Neural progenitor cell (in vitro differentiated cells): ENCODE data around the gene INPP5D. TPM values are rescaled to one million over a fixed set of nuclear protein-coding genes. Genes with fewer than 3 reads are reported as not detected.

Experiments
- DNase-seq: peaks from one replicate; pipeline ENCODE4 v3.0.0-alpha.2; 2016; ENCODE audit warnings: low spot score
- H2AFZ ChIP-seq: fragments of 200-600 bp; sonication (generic); replicated peaks from 2 replicates; pipeline ENCODE4 v1.6.1; 2016; ENCODE audit warnings: antibody characterized with exemption
- H3F3A ChIP-seq: fragments of 200-600 bp; sonication (generic); 2 replicates; pipeline ENCODE4 v1.6.1; 2016; ENCODE audit warnings: antibody characterized with exemption, low read depth
- H3K27ac ChIP-seq: fragments of 200-600 bp; sonication (generic); 2 replicates; pipeline ENCODE4 v1.5.1; 2016; ENCODE audit warnings: mild to moderate bottlenecking
- H3K27me3 ChIP-seq: fragments of 200-600 bp; sonication (generic); 2 replicates; pipeline ENCODE4 v1.6.1; 2016; ENCODE audit warnings: mild to moderate bottlenecking, moderate library complexity
- H3K36me3 ChIP-seq: fragments of 200-600 bp; sonication (generic); 2 replicates; pipeline ENCODE4 v1.5.1; 2016
- H3K4me1 ChIP-seq: fragments of 200-600 bp; sonication (generic); 2 replicates; pipeline ENCODE4 v1.6.1; 2016; ENCODE audit warnings: mixed run types
- H3K4me2 ChIP-seq: fragments of 200-600 bp; sonication (generic); 2 replicates; pipeline ENCODE4 v1.6.1; 2016
- H3K4me3 ChIP-seq: fragments of 200-600 bp; sonication (generic); 2 replicates; pipeline ENCODE4 v1.5.1; 2016
- H3K79me2 ChIP-seq: fragments of 200-600 bp; sonication (generic); 2 replicates; pipeline ENCODE4 v1.6.1; 2016; ENCODE audit warnings: low read depth
- H3K9ac ChIP-seq: fragments of 200-600 bp; sonication (generic); 2 replicates; pipeline ENCODE4 v1.6.1; 2016
- H3K9me3 ChIP-seq: fragments of 200-600 bp; sonication (generic); 2 replicates; pipeline ENCODE4 v1.5.1; 2016; ENCODE audit warnings: low read depth
- H4K20me1 ChIP-seq: fragments of 200-600 bp; sonication (generic); 2 replicates; pipeline ENCODE4 v1.6.1; 2016; ENCODE audit warnings: low read depth
- H3K27ac Mint-ChIP-seq: 3 replicates; pipeline ENCODE4 v1.8.0; 2021; ENCODE audit warnings: mixed read lengths
- H3K27me3 Mint-ChIP-seq: 2 replicates; pipeline ENCODE4 v1.8.0; 2022; ENCODE audit warnings: low read depth, mild to moderate bottlenecking, inconsistent platforms, moderate library complexity, mixed read lengths; ENCODE audit not compliant: insufficient read depth
- H3K36me3 Mint-ChIP-seq: 3 replicates; pipeline ENCODE4 v1.8.0; 2021; ENCODE audit warnings: mixed read lengths
- H3K4me1 Mint-ChIP-seq: 3 replicates; pipeline ENCODE4 v1.8.0; 2021; ENCODE audit warnings: mixed read lengths
- H3K4me3 Mint-ChIP-seq: 3 replicates; pipeline ENCODE4 v1.8.0; 2021; ENCODE audit warnings: mild to moderate bottlenecking, moderate library complexity, mixed read lengths
- H3K9me3 Mint-ChIP-seq: 3 replicates; pipeline ENCODE4 v1.8.0; 2020; ENCODE audit warnings: mixed read lengths
- CTCF ChIP-seq: fragments of 200-600 bp; sonication (generic); IDR thresholded peaks from 2 replicates; pipeline ENCODE4 v1.5.1; 2017; ENCODE audit warnings: antibody characterized with exemption, mild to moderate bottlenecking
- EZH2 ChIP-seq: fragments of 200-600 bp; sonication (generic); IDR thresholded peaks from 2 replicates; pipeline ENCODE4 v1.6.1; 2017; ENCODE audit warnings: antibody characterized with exemption, mild to moderate bottlenecking, moderate library complexity
- EZH2phosphoT487 ChIP-seq: fragments of 200-600 bp; sonication (generic); IDR thresholded peaks from 2 replicates; pipeline ENCODE4 v1.6.1; 2017; ENCODE audit warnings: antibody characterized with exemption
- total RNA-seq: library from RNA; depleted of rRNA; stranded (reverse); fragments of >200 nt; gene quantifications from 2 replicates; pipeline ENCODE4 v1.2.3, GENCODE V29; 2015; ENCODE audit warnings: low replicate concordance

The INPP5D gene
- total RNA-seq, 1 donor from 2014 or later, result 4.2 TPM

DNA sequence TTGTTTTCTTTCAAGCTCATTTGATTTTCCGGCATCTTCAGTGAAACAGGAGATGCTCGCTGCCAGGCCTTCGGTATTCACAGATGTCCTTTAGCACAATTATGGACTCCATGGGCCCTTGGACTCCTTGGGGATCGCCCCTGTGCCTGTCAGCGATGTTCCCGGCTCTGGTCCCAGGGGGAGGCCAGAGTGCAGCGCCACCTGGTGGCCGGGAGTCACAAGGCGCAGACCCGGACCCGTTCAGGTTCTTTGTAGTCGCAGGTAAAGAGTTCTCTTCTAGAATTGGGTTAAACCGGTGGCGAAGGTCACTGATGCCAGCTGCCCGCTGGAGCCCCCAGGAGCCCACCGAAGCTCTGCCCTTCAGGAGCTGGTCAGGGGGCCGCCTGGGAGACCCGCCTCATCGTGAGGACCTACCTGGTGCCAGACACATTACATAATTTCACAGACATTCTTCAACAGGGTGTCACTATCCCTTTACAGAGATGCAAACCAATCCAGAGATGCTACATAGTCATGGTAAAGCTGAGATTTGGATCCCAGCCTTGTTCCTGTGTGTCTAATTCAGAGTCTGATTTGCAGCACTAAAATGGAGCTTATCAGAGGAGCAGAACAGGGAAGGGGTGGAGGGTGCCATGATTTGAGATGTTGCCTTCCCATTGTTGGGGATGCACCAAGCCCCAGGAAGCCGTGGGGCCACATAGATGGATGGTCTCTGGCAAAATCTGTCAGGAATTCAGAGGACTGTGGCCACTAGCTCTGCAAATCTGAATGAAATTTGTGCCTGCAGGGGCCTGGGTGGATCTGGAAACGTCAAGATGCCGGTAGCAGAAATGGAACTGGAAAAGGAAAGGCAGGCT is 6.0 kb upstream of the INPP5D start:
- H3K9me3 Mint-ChIP-seq, result no peaks in the 10 kb centered on the region
- H3K36me3 Mint-ChIP-seq, result no peaks in the 10 kb centered on the region
- Histone ChIP-seq H3K9me3 (no peaks in the 10 kb centered on the region), H3K4me2 (peak overlapping the region; percentile 27), H3K4me3 (no peak overlapping the region), H3K27me3 (peaks cover 53% of the 10 kb centered on the region), H3K27ac (no peak overlapping the region), H3F3A (no peaks in the 10 kb centered on the region), H3K4me1 (peaks cover 9% of the 10 kb centered on the region), H3K79me2 (no peaks in the 10 kb centered on the region), H2AFZ (peak overlapping the region; percentile 93), H4K20me1 (no peaks in the 10 kb centered on the region), H3K9ac (no peak overlapping the region), H3K36me3 (no peaks in the 10 kb centered on the region)
- no peak for TF ChIP-seq EZH2phosphoT487
- TF ChIP-seq CTCF, result peak; percentile 99
- no peak for TF ChIP-seq EZH2
- no peak overlapping the region for H3K4me3 Mint-ChIP-seq
- H3K27me3 Mint-ChIP-seq, result peaks cover 7% of the 10 kb centered on the region
- DNase-seq, result peak; percentile 84
- H3K27ac Mint-ChIP-seq, result no peak overlapping the region
- peaks cover 14% of the 10 kb centered on the region for H3K4me1 Mint-ChIP-seq

DNA sequence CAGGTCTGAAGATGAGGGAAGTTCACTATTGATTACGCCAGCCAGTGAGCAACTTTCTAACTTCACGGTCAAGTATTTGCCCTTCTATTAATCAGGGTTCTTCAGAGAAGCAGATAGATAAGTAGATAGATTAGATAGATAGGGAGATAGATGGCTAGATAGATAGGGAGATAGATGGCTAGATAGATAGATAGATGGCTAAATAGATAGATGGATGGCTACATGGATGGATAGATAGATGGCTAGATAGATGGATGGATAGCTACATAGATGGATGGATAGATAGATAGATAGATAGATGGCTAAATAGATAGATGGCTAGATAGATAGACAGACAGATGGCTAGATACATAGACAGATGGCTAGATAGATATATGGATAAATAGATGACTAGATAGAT is 4.8 kb upstream of the INPP5D start:
- no peak for DNase-seq
- Mint-ChIP-seq H3K9me3 (no peaks in the 10 kb centered on the region), H3K27ac (no peak overlapping the region), H3K27me3 (peaks cover 5% of the 10 kb centered on the region), H3K4me1 (peaks cover 12% of the 10 kb centered on the region), H3K4me3 (no peak overlapping the region), H3K36me3 (no peaks in the 10 kb centered on the region)
- no peak overlapping the region for H3K4me3 ChIP-seq
- no peaks in the 10 kb centered on the region for H3K36me3 ChIP-seq
- H3K4me1 ChIP-seq, result peaks cover 9% of the 10 kb centered on the region
- peaks cover 48% of the 10 kb centered on the region for H3K27me3 ChIP-seq
- no peaks in the 10 kb centered on the region for H3K9me3 ChIP-seq
- no peak overlapping the region for H3K9ac ChIP-seq
- no peaks in the 10 kb centered on the region for H4K20me1 ChIP-seq
- TF ChIP-seq CTCF (no peak), EZH2 (no peak), EZH2phosphoT487 (no peak)
- no peaks in the 10 kb centered on the region for H3K79me2 ChIP-seq
- no peak overlapping the region for H3K27ac ChIP-seq
- H2AFZ ChIP-seq, result no peak overlapping the region
- H3K4me2 ChIP-seq, result no peak overlapping the region
- H3F3A ChIP-seq, result no peaks in the 10 kb centered on the region

DNA sequence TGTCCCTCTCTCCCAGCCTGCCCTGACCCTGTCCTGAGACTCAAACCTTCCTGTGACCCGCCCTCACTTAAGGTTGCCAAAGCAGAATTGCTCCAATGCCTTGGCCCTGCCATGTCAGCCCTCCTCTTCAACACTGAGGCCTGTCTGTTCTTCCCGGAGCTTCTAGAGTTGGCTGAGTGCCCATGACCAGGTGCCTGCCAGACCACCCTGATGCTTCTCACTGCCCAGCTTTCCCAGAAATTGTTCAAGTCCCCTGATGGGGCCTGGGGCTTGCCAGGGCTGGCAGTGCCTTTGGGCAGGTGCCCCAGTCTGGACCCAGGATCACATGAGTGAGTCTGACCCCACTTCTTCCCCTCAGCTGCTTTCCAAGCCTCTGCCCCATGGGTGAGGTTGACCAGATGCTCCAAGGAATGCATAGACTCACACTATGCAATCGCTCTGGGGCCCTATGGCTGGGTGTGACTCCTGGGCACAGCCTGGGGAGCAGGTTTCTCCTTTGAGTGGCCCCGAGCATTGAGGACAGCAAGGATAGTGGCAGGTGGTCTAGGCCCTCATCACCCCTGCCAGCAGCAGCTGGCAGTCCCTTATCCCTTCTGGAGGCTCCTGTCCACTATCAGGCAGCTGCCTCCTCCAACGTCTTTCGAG is 3.1 kb upstream of the INPP5D start:
- Mint-ChIP-seq H3K4me1 (peaks cover 15% of the 10 kb centered on the region), H3K9me3 (no peaks in the 10 kb centered on the region), H3K27ac (no peak overlapping the region), H3K4me3 (no peak overlapping the region), H3K36me3 (no peaks in the 10 kb centered on the region), H3K27me3 (peaks cover 3% of the 10 kb centered on the region)
- no peaks in the 10 kb centered on the region for H3K36me3 ChIP-seq
- no peak overlapping the region for H3K27ac ChIP-seq
- TF ChIP-seq EZH2 (no peak), CTCF (no peak), EZH2phosphoT487 (no peak)
- DNase-seq, result no peak
- no peak overlapping the region for H3K9ac ChIP-seq
- no peak overlapping the region for H3K4me3 ChIP-seq
- no peaks in the 10 kb centered on the region for H3F3A ChIP-seq
- H3K4me1 ChIP-seq, result peaks cover 9% of the 10 kb centered on the region
- H2AFZ ChIP-seq, result no peak overlapping the region
- no peak overlapping the region for H3K4me2 ChIP-seq
- no peaks in the 10 kb centered on the region for H3K79me2 ChIP-seq
- no peaks in the 10 kb centered on the region for H3K9me3 ChIP-seq
- H4K20me1 ChIP-seq, result no peaks in the 10 kb centered on the region
- peaks cover 31% of the 10 kb centered on the region for H3K27me3 ChIP-seq
